Embryonic facial prominence (tissue), 1 donor: Measurements from ENCODE around the gene CFAP210.

Experiments
- DNase-seq: peaks from one replicate; pipeline ENCODE4 v3.0.0-alpha.2; 2016; ENCODE audit errors: extremely low spot score

The CFAP210 gene

GRCh38 chr2:169694113-169694893 lies at the start of gene CFAP210, which contains the start of gene PHOSPHO2:
Gene CFAP210, minus strand, starts transcription at chr2:169694405. Its CDS starts 78 bp downstream, at chr2:169694327.
Gene PHOSPHO2, plus strand, starts transcription at chr2:169694469. Its CDS starts 6,503 bp downstream, at chr2:169700972.
- DNase-seq = peak; percentile 96

GRCh38 chr2:169743549-169743948 lies 49.3 kb upstream of the CFAP210 start:
- no peak for DNase-seq

- DNase-seq = no peak
Measured at GRCh38 chr2:169739351-169739750, 45.1 kb upstream of the CFAP210 start.

DNA sequence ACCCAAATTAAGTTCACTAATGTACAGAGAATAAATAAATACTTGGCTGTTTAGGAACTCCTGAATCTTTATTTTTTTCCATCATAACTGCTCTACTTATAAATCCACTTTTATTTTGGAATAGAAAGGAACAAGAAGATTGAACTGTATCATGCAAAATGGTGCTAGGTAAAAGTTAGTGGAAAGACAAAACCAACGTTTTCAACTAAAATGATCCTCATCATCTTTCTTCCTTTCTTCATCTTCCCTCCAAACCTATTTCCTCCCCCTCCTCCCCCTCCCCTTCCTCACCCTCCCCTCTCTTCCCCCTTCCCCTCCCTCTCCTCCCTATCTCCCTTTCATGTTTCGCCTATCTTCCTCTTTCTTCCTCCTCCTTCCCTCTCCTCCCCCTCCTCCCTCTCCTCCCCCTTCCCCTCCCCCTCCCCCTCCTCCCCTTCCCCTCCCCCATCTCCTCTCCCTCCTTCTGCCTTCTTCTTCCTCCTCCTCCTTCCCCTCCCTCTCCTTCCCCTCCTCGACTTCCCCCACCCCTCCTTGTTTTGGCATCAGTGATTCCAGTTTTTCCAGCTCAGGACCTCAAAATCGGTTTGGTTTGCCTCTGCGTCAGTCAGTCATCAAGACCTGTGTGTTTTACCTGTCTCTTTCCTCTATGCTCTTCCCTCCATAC lies 44.5 kb upstream of the CFAP210 start:
- no peak for DNase-seq

DNA sequence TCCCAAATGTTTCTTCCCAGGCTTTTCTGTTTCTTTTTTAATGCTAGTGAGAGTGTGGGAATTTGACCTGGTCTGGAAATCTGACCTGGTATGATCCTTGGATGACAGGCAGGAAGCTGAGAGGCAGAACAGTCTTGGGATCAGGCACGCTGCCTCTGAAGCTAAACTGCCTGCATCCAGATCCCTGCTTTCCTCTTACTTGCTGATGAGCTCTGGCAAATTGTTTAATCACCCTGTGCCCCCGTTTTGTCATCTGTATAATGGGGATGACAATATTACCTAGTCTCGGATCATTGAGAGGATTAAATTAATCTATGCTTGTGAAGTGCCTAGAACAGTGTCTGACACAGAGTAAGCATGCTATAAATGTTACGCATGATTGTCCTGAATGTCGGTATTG lies 42.7 kb upstream of the CFAP210 start:
- no peak for DNase-seq

GRCh38 chr2:169735623-169736022 lies 41.4 kb upstream of the CFAP210 start:
- no peak for DNase-seq

GRCh38 chr2:169734169-169734847 lies 40.1 kb upstream of the CFAP210 start:
- no peak for DNase-seq

GRCh38 chr2:169732583-169733358 lies 38.6 kb upstream of the CFAP210 start:
- no peak for DNase-seq

GRCh38 chr2:169732075-169732474 lies 37.9 kb upstream of the CFAP210 start:
- no peak for DNase-seq

DNA sequence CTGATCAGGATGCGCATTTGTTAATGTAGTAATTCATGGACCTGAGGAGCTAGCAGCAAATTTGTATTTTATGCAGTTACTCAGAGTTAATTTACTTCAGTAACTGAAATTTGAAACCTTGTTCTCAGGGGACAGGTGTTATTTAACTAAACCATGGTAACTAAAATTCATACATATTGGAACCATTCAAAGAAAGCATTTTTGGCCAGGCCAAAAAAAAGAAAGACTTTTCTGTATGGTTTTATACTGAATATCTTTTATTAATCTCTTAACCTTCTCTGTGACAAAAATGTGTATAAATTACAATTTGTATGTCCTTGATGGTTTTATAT lies 35.0 kb upstream of the CFAP210 start:
- DNase-seq = no peak

DNA sequence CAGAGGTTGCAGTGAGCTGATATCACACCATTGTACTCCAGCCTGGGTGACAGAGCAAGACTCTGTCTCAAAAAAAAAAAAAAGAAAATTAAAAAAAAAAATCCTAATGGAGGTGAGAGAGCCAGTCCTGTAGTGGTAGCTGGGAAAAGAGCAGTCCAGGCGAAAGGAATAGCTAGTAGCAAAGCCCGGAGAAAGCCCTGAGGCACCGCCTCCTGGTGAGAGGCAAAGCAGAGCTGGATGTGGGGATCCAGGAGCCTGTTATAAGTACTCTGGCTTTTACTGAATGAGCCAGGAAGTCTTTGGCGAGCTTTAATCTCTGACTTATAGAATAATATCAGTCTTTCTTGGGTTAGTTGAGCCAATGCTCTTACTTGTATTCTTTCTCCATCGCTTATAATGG lies 32.9 kb upstream of the CFAP210 start:
- no peak for DNase-seq

GRCh38 chr2:169721016-169721415 lies 26.8 kb upstream of the CFAP210 start:
- DNase-seq = no peak

- no peak for DNase-seq
Measured at GRCh38 chr2:169718930-169719504, 24.8 kb upstream of the CFAP210 start.

GRCh38 chr2:169717691-169718063 lies 23.5 kb upstream of the CFAP210 start:
- no peak for DNase-seq

GRCh38 chr2:169716938-169717690 lies 22.9 kb upstream of the CFAP210 start:
- no peak for DNase-seq

DNA sequence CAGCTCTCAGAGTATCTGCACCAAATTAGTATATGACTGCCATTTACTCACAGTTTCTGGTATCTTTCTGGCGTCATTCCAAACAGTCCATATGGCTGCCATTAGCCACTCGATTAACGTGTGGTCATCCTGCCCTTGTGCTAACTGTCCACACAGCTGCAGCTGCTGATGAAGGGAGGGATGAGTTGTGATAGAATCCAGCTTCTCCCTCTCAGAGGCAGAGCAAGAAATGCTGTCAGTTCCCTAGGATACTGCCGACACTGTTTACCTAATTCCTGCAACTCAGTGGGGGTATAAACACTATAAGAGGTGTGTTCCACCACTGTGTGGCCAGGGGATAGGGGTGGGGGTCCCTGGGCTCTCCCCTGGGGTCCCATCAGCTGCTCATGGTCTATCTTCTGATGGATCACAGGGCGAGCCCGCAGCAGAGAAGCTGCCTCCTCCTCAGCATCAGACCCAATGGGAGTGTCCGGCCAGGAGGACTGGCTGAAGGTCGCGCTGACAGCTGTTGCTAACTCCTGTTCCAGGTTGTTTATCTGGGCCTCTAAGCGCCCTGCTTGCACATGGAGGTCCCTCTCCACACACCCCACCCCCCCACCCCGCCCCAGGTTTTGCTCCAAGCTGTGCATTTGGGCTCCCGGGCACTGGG lies 22.2 kb upstream of the CFAP210 start:
- no peak for DNase-seq

- no peak for DNase-seq
Measured at GRCh38 chr2:169715379-169716237, 21.4 kb upstream of the CFAP210 start.

- DNase-seq = no peak
Measured at GRCh38 chr2:169714699-169715098, 20.5 kb upstream of the CFAP210 start.

DNA sequence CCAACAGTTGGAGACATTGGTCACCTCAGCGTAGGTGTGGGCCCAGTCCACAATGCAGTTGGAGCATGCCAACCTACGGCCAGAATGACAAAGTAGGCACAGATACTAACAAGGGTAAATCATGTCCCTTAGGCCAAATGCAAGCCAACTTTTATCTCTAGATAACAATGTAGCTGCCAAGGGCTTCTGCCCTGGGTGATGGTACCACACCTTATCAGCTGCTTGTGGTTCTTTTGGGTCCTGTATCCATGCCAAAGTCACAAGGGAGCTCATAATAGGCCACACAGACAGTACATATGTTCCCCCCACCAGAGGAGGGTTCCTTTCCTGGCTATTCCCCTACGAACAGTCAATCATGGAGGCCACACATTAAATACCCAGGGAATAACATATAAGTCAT lies 19.1 kb upstream of the CFAP210 start:
- DNase-seq = no peak
